OCI-LY3 (cell line): ENCODE results near the gene HES4.

Experiments used
- EZH2phosphoT487 ChIP-seq: fragments of 200-600 bp; shearing (Covaris generic); IDR thresholded peaks from 2 replicates; pipeline ENCODE4 v1.6.1; 2018; ENCODE audit warnings: antibody characterized with exemption, mixed run types, low read depth
- TF ChIP-seq, protein P1 (sequence below): fragments of 200-600, 300-600 bp; sonication (generic); IDR thresholded peaks from 2 replicates; pipeline ENCODE4 v1.5.1; 2014; ENCODE audit warnings: antibody characterized with exemption, low read length, low read depth

DNA sequence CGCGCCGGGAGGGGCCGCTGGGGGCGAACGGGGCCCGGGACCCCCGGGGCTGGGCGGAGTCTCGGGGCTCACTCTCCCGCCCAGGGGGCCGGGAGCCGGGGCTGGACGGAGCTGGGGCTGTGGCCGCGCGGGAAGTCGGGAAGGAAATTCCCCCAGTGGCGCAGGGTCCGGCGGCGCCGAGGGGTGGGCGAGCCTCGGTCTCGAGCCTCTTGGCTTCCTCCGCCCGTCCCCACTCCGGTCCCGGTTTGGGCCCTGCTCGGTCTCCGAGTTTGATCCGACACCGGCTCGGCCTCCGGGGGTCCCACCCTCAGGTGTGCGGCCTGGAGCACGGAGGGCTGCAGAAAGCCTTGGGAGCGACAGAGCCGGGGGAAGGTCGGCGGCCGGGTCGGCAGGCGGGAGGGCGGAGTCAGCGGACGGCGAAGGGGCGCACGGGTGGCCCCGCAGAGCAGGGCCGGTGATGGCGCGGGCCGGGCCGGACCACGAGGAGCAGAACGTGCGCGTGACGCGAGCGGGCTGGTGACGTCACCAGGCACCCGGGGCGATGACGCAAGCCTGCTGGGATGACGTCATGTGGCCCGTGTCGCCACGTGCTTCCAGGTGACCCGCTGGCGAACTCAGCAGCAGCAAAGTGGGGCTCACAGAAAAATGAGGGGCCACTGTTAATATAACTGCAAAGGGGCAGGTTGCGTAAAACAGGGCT, 610 bp upstream of the HES4 start:
- TF ChIP-seq, protein P1, sequence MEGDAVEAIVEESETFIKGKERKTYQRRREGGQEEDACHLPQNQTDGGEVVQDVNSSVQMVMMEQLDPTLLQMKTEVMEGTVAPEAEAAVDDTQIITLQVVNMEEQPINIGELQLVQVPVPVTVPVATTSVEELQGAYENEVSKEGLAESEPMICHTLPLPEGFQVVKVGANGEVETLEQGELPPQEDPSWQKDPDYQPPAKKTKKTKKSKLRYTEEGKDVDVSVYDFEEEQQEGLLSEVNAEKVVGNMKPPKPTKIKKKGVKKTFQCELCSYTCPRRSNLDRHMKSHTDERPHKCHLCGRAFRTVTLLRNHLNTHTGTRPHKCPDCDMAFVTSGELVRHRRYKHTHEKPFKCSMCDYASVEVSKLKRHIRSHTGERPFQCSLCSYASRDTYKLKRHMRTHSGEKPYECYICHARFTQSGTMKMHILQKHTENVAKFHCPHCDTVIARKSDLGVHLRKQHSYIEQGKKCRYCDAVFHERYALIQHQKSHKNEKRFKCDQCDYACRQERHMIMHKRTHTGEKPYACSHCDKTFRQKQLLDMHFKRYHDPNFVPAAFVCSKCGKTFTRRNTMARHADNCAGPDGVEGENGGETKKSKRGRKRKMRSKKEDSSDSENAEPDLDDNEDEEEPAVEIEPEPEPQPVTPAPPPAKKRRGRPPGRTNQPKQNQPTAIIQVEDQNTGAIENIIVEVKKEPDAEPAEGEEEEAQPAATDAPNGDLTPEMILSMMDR = no peak
- no peak for TF ChIP-seq EZH2phosphoT487
